HS-5 (cell line): Measurements from ENCODE around the gene APAF1.

ENCODE experiments used
- DNase-seq: peaks from one replicate; pipeline ENCODE4 v3.0.0-alpha.2; 2012; ENCODE audit warnings: low read depth

APAF1 gene

GRCh38 chr12:98757455-98757854, 112.4 kb downstream of the APAF1 start:
- no peak for DNase-seq

- DNase-seq: no peak
Measured at GRCh38 chr12:98758331-98758730, 113.2 kb downstream of the APAF1 start.

GRCh38 chr12:98763656-98764055, 118.6 kb downstream of the APAF1 start:
- DNase-seq: no peak

- DNase-seq: no peak
Measured at GRCh38 chr12:98767248-98767647, 122.2 kb downstream of the APAF1 start.

- no peak for DNase-seq
Measured at GRCh38 chr12:98769068-98769467, 124.0 kb downstream of the APAF1 start.

GRCh38 chr12:98770230-98770629, 125.1 kb downstream of the APAF1 start:
- DNase-seq: no peak

GRCh38 chr12:98771811-98772752, 127.0 kb downstream of the APAF1 start:
- no peak for DNase-seq

GRCh38 chr12:98772818-98773217, 127.7 kb downstream of the APAF1 start:
- no peak for DNase-seq

- DNase-seq: no peak
Measured at GRCh38 chr12:98780261-98780660, 135.2 kb downstream of the APAF1 start.

- no peak for DNase-seq
Measured at GRCh38 chr12:98783420-98783819, 138.3 kb downstream of the APAF1 start.
